Mesothelial cell of epicardium (in vitro differentiated cells): ENCODE measurements around the gene TRANK1. TPM values are rescaled to one million over a fixed set of nuclear protein-coding genes. Genes with fewer than 3 reads are reported as not detected.

ENCODE experiments used
- DNase-seq, 2 experiments: peaks; one replicate each; pipeline ENCODE4 v3.0.0; 2021; ENCODE audit warnings: low spot score in 2 of 2; ENCODE audit not compliant: unreplicated experiment in 2 of 2
- H3K27ac Mint-ChIP-seq: 2 replicates; pipeline ENCODE4 v1.8.0; 2021; ENCODE audit warnings: mixed read lengths
- H3K27me3 Mint-ChIP-seq: 2 replicates; pipeline ENCODE4 v1.8.0; 2021; ENCODE audit warnings: low read depth, mixed read lengths
- H3K36me3 Mint-ChIP-seq: 2 replicates; pipeline ENCODE4 v1.8.0; 2021; ENCODE audit warnings: mixed read lengths
- H3K4me1 Mint-ChIP-seq: 2 replicates; pipeline ENCODE4 v1.8.0; 2021; ENCODE audit warnings: mixed read lengths
- H3K4me3 Mint-ChIP-seq: 2 replicates; pipeline ENCODE4 v1.8.0; 2021; ENCODE audit warnings: mild to moderate bottlenecking, moderate library complexity, mixed read lengths
- H3K9me3 Mint-ChIP-seq: 2 replicates; pipeline ENCODE4 v1.8.0; 2021; ENCODE audit warnings: mixed read lengths
- total RNA-seq: library from RNA; stranded (reverse); gene quantifications from 3 replicates; pipeline ENCODE4 v1.2.1, GENCODE V29; 2021
- TF ChIP-seq, protein P1 (sequence below): fragments of 200-600 bp; sonication (generic); IDR thresholded peaks from one replicate; pipeline ENCODE4 v1.5.0; 2021; ENCODE audit warnings: antibody characterized with exemption; ENCODE audit not compliant: unreplicated experiment

TRANK1 gene
- 68.3 to 80.4 TPM (median 76.8 TPM) in 3 replicates for total RNA-seq

GRCh38 chr3:36944641-36945270, at the start of gene TRANK1:
TSS of gene TRANK1 (minus strand) at chr3:36945054. CDS start at chr3:36944809, 245 bp downstream.
- Mint-ChIP-seq H3K9me3 (peaks cover 28% of the 10 kb centered on the region), H3K27ac (peak within 1 kb of the TSS; percentile 96), H3K36me3 (peaks cover 22% of the 10 kb centered on the region), H3K27me3 (peaks cover 3% of the 10 kb centered on the region), H3K4me1 (peaks cover 30% of the 10 kb centered on the region), H3K4me3 (peak within 1 kb of the TSS; percentile 82)
- DNase-seq: peak in 1 of 2 experiments; percentile 51
- TF ChIP-seq, protein P1, sequence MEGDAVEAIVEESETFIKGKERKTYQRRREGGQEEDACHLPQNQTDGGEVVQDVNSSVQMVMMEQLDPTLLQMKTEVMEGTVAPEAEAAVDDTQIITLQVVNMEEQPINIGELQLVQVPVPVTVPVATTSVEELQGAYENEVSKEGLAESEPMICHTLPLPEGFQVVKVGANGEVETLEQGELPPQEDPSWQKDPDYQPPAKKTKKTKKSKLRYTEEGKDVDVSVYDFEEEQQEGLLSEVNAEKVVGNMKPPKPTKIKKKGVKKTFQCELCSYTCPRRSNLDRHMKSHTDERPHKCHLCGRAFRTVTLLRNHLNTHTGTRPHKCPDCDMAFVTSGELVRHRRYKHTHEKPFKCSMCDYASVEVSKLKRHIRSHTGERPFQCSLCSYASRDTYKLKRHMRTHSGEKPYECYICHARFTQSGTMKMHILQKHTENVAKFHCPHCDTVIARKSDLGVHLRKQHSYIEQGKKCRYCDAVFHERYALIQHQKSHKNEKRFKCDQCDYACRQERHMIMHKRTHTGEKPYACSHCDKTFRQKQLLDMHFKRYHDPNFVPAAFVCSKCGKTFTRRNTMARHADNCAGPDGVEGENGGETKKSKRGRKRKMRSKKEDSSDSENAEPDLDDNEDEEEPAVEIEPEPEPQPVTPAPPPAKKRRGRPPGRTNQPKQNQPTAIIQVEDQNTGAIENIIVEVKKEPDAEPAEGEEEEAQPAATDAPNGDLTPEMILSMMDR: no peak

DNA sequence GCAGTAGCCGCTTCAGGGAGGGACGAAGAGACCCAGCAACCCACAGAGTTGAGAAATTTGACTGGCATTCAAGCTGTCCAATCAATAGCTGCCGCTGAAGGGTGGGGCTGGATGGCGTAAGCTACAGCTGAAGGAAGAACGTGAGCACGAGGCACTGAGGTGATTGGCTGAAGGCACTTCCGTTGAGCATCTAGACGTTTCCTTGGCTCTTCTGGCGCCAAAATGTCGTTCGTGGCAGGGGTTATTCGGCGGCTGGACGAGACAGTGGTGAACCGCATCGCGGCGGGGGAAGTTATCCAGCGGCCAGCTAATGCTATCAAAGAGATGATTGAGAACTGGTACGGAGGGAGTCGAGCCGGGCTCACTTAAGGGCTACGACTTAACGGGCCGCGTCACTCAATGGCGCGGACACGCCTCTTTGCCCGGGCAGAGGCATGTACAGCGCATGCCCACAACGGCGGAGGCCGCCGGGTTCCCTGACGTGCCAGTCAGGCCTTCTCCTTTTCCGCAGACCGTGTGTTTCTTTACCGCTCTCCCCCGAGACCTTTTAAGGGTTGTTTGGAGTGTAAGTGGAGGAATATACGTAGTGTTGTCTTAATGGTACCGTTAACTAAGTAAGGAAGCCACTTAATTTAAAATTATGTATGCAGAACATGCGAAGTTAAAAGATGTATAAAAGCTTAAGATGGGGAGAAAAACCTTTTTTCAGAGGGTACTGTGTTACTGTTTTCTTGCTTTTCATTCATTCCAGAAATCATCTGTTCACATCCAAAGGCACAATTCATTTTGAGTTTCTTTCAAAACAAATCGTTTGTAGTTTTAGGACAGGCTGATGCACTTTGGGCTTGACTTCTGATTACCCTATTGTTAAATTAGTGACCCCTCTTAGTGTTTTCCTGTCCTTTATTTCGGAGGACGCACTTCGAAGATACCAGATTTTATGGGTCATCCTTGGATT, 48.8 kb upstream of the TRANK1 start, which contains the start of gene MLH1:
MLH1 (plus strand) TSS at position 193 of the 958 bp plus-strand sequence; CDS start at position 223, 30 bp downstream.
- peaks cover 20% of the 10 kb centered on the region for H3K36me3 Mint-ChIP-seq
- H3K4me1 Mint-ChIP-seq: peaks cover 29% of the 10 kb centered on the region
- H3K9me3 Mint-ChIP-seq: peaks cover 3% of the 10 kb centered on the region
- peak; percentile 97 to 98 for DNase-seq
- H3K27me3 Mint-ChIP-seq: no peaks in the 10 kb centered on the region
- H3K4me3 Mint-ChIP-seq: no peak within 1 kb of the TSS
- no peak within 1 kb of the TSS for H3K27ac Mint-ChIP-seq
- TF ChIP-seq, protein P1: no peak

- TF ChIP-seq, protein P1: no peak
- H3K4me1 Mint-ChIP-seq: peaks cover 36% of the 10 kb centered on the region
- H3K27me3 Mint-ChIP-seq: no peaks in the 10 kb centered on the region
- no peak within 1 kb of the TSS for H3K27ac Mint-ChIP-seq
- peak; percentile 64 to 85 for DNase-seq
- H3K36me3 Mint-ChIP-seq: peaks cover 20% of the 10 kb centered on the region
- no peaks in the 10 kb centered on the region for H3K9me3 Mint-ChIP-seq
- no peak within 1 kb of the TSS for H3K4me3 Mint-ChIP-seq
Measured at GRCh38 chr3:36992806-36993325, 48.0 kb upstream of the TRANK1 start, which contains the start of gene EPM2AIP1. TSS of gene EPM2AIP1 (minus strand) at chr3:36993131. CDS start at chr3:36993077, 54 bp downstream.

- TF ChIP-seq, protein P1: no peak
- Mint-ChIP-seq H3K9me3 (no peaks in the 10 kb centered on the region), H3K27me3 (no peaks in the 10 kb centered on the region), H3K4me3 (no peak overlapping the region), H3K27ac (no peak overlapping the region), H3K4me1 (peaks cover 40% of the 10 kb centered on the region), H3K36me3 (peaks cover 18% of the 10 kb centered on the region)
- no peak for DNase-seq
Measured at GRCh38 chr3:36991923-36992805, 47.3 kb upstream of the TRANK1 start.

- Mint-ChIP-seq H3K4me3 (no peak overlapping the region), H3K4me1 (peaks cover 40% of the 10 kb centered on the region), H3K9me3 (no peaks in the 10 kb centered on the region), H3K36me3 (peaks cover 11% of the 10 kb centered on the region), H3K27ac (no peak overlapping the region), H3K27me3 (no peaks in the 10 kb centered on the region)
- TF ChIP-seq, protein P1: no peak
- no peak for DNase-seq
Measured at GRCh38 chr3:36991147-36991546, 46.3 kb upstream of the TRANK1 start.
